Measurements from ENCODE around the gene USP6NL.
"Not testable (repeated sequence)": the region's sequence is repeated elsewhere in the genome, so short reads cannot be mapped to it uniquely, and the experiment has no call there.

The USP6NL gene

DNA sequence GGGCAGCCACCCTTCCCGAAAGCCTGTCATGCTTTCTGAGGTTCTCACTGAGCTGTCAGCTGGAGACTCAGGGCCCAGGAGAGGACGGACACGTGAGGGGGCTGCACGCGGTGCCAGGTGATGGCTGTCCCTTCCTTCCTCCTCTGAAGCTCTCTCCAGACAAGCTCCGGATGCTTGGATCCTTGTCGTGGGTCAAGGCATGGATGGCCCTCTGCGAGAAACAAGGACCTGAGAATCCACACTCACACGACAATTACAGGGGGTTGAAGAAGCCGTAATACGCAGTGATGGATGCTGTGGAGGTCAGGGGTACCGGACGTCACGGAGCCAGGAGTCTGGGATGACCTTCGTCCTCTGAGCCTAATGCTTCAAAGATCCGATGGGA is 170.3 kb downstream of the USP6NL start:
- DNase-seq, result no peak

DNA sequence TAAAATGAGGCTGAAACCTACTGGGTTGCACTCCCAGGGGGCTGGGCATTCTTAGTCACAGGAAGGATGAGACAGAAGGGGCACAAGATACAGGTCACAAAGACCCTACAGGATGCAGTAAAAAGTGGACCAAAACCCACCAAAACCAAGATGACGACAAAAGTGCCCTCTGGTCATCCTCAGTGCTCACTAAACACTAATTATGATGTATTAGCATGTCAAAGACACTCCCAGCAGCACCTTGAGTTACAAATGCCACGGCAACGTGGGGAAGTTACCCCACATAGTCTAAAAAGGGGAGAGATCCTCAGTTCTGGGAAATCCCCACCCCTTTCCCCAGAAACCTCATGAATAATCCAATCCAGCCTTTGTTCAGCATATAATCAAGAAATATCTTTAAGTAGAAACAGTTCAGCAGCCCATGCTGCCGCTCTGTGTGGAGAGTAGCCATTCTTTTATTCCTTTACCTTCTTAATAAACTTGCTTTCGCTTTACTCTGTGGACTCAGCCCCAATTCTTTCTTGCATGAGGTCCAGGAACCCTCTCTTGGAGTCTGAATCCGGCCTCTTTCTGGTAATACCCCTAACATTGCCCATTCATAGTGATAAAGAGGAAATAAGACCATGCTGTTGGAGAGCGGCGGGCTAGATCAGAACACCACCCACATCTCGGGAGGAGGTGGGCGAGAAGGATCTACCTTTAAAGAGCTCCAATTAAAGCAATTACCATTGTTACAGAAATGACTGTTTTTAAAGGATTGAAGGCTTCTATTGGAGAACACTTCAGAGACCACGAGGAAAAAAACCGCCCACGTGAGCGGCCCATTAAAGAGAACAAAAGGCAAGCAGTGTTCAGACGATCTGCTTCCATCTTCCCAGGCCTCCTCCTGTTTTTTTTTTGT is 170.9 kb downstream of the USP6NL start:
- DNase-seq, result no peak

DNA sequence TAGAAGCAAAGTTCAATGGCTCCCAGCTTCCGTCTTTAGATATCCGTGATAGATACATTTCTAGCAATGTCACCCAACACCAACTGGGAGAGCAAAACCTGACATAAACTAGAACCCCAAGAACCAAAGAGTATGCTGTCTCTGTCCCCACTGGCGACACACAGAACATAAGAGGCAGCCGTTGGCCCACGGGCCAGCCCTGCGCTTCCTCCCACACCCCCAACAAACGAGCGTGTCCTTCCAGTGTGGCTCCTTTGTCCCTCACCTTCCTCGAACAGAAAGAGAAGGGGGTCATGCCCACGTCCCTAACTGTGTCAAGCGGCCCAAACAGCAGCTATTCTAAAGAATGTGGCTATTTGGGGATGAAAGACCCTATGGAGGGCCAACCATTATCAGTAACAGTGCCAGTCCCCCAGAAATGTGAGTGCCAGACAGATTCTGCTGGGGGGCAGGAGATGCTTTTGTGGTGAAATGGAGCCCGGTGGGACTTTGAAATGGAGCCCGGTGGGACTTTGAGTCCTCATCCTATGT is 171.9 kb downstream of the USP6NL start:
- no peak for DNase-seq

DNA sequence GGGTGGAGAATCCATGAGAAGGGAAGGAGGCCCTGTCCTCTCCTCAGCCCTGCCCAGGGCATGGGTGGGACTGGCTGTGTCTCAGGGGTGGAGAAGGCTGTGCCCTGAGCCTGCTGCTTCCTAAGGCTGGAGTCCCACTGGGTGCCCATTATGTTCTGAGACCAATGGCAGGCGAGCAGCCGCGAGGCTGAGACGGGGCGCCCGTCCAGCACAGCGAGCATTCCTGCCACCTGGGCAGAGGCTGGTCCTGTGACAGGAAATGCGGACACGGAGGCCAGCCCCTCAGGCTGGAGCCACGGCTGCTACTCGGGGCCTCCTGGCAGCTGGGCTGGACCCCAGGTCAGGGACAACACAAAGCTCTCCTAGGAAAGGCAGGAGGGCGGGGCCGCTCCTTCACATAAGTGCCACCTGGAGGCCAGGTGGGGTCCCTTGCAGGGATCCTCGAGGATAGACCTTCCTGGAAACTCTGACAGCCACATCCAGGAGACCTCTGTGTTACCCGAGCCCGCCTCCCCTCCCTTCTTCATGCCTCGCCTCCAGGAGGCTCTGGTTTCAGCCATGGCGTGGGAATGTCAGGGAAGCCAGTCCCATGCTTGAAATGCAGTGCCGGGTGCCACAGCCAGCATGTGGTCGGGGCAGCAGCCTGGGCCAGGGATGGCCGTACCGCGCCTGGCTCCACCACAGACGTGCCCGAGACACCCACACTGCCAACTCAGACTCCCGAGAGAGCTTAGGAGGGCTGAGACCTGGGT is 173.9 kb downstream of the USP6NL start:
- DNase-seq, result no peak

GRCh38 chr10:11436445-11436844 is 175.0 kb downstream of the USP6NL start:
- DNase-seq, result not testable (repeated sequence)

DNA sequence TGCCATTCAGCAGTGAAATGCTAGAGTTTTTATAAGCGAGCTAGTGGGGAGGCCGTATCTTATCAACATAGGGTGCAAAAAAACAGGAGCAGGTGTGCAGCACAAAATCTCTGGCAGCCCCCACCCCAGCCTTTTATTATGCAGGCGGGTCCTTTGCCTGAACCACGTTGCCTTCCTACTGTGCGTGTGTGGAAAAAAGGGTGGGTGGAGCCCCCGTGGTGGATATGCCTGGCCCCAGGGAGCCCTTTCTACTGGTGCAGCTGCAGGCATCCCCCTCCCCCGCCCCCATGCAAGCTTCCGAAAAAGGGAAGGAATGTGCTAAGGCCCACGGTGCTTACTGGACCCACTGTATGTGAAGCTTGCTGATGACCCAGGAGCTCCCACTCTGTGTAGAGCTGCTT is 175.9 kb downstream of the USP6NL start:
- no peak for DNase-seq

DNA sequence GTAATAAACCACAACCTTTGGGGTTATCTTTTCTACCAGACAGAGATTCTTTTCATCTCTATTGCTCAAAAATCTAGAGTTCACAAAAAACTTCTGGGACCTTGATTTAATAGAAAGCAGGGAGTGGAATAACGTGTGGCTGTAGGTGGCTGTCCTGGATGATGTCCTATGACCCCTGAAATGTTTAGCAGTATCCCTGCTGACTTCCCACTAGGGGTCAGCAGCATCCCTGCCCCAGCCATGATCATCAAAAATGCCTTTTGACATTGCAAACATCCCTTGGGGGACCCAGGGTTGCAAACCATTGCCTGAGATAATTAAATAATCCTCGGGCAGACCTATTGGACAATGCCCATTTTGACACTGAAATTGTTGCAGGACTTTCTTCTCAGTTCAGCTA is 177.1 kb downstream of the USP6NL start:
- no peak for DNase-seq

- DNase-seq, result no peak
Observed at GRCh38 chr10:11433657-11434056, 177.8 kb downstream of the USP6NL start.

- DNase-seq, result no peak
Observed at GRCh38 chr10:11431216-11431555, 180.3 kb downstream of the USP6NL start.

DNA sequence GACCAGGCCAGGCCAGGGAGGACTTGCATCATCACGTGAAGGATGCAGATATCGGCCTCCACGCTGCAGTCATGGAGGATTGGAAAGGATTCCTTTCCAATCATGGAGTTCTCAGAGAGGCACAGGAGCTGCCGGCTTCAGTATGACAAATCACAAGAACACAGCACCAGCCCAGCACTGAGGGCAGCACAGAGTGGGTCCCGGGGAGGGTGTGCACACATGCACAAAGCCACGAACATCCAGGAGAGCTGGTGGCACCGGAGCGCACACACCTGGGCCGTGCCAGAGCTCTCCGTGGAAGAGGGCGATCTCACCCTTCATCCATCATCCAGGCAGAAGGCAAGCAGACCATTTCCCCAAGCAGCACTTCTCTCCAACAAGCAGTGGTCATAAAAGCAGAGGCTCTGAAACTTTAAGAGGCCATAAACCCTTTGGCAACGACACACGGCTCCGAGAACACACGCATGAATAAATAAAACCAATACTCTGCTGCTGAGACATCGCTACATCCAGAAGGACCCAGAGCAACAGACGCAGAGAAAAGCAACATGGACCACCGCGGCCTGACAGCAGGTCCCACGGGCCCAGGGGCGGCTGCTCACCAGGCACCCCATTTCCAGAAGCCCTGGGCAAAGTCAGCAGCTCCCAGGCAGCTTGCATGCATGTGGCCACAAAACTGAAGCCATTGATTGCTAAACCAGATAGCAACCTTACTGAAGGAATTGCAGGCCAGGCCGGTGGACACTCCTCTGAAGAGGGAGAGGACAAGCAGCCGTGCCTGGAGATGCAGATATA is 180.8 kb downstream of the USP6NL start:
- no peak for DNase-seq

GRCh38 chr10:11429439-11430052 is 181.9 kb downstream of the USP6NL start:
- no peak for DNase-seq

DNA sequence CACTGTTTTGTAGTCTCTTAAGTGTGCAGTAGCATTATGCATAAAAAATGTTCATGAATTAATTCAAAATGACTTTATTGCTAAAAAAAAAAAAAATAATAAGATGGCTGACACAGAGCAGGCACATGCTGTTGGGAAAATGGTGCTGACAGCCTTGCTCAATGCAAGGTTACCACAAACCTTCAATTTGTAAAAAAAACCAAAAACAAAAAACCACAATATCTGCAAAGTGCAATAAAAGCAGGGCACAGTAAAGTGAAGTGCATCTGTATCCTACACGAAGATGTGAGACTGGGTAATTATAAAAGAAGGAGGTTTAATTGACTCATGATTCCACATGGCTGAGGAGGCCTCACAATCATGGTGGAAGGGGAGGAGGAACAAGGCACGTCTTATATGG is 185.8 kb downstream of the USP6NL start:
- DNase-seq, result no peak

DNA sequence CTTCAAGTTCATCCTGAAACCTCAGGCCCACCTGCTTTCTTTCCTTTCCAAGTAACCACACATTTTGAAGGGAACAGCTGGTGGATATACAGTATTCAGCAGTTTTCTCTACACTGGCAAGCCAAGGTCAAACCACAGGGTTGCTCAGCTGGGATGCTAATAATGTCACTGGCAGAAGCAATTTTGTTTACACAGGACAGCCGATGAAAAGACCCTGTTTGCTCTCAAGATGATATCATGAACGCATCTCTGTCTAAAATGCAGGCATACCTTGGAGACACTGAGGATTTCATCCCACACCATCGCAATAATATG is 186.2 kb downstream of the USP6NL start:
- no peak for DNase-seq

DNA sequence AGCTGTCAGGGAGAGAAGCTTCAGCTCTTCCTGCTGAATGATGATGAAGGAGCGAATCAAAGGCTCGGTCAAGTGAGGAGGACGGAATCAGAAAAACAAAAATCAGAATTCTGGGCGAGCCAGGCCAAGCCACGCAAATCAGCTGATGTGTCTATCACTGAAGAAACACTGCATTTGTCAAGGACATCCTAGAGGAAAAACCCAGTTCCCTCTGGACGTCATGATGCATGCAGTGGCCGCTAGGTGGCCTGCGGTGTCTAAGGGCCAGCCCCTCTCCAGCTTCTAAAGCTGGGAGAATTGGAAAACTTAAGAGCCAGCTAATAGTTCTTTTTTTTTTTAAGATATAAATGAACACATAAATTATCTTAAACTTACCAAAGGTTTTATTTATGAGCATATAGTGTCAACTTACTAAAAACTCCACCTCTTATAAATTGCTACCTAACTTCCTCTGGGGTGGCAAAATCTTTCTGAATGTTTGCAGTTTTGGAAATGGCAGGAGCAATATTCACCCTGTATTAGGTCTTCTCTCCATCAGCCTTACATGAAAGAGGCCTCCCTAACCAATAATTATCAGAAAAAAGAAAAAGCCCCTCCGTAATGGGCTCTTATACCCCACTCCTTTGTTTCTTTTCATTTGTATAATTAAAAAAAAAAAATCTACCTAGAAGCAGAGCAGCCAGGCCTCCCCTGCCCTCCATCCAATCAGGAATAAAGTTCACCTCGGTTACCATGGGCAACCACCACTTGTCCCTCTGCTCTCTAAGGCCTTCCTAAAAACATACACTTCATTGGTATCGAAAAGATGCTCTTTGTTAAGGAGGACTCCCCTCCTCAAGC is 186.8 kb downstream of the USP6NL start:
- DNase-seq, result no peak

DNA sequence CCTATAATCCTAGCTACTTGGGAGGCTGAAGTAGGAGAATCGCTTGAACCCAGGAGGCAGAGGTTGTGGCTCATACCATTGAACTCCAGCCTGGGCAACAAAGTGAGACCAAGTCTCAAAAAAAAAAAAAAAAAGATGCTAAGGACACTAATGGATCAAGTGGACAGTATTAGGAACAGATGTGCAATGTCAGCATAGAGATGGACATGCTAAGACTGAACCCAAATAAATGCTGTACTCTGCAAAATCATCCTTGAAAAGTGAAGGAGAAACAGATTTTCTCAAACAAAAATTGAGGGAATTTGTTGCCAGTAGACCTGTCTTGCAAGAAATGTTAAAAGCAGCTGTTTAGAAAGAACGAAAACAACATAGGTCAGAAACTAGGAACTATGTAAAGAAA is 194.5 kb downstream of the USP6NL start:
- no peak for DNase-seq

DNA sequence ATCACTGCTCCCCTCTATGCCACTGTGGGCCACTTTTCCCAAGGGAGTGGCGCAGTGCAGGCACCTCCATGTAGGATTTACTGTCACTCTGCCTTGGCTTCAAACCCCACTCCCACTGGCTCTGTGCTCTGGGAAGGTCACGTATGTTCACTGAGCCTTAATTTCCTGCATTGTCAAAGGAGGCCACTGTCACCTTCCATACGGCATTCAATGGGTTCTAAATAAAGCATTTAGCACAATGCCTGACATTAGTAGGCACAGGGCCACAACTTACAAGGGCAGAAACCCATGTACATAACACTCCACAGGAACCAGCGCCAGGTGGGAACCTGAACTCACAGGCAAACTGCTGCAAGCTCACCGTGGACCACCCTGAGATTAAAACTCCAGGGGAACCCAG is 196.4 kb downstream of the USP6NL start:
- DNase-seq, result no peak

DNA sequence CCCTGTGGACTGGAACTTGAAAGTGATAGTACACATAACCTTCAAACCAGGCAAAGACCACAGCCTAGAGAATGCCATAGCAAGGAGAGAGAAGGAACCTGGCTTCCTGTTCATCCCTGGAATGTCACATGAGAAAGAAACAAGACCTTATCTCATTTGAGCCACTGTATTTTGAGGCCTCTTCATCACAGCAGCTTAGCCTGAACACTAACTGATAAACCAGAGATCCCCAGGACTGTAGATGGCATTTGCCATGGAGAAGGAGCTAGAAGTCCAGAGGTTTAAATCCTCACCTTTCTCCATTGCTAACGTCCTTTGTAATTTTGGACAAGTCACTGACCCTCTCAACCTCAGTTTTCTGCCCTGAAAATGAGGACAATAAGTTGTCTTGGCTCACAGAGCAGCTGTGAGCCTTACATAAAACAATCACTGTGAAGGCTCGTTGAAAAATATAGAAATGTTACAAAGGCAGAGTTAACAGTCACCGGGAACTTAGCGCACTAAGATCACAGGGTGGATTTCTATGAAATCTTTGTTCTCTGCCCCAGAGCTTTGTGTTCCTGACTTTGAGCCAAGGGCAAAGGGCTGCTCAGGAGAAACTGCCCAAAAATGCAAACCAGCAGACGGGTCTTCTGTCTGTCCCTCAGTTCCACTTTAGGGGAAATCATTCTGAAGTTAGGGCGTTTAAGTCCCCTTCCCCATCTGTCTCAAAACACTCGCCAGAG is 197.0 kb downstream of the USP6NL start:
- DNase-seq, result no peak

GRCh38 chr10:11411926-11412545 is 199.4 kb downstream of the USP6NL start:
- DNase-seq, result no peak

DNA sequence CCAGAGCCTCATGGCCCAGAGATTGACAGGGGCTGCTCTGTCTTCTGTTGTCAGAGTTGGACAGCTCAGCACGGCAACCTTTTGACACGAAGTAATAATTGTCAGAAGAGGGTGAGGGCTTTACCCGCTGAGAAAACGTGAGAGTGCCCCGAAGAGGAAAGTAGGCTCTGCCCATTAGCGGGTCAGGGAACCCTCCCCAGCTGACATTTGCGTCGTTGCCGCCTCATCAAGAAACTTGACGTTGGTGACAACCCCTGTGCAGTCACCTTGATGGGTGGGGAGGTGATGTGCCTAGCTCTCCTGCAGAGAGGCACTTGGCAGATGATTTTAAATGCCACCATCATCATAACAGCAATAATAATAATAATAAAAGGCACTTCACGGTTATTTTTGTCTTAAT is 202.1 kb downstream of the USP6NL start:
- DNase-seq, result no peak

- DNase-seq, result peak; percentile 23
Observed at GRCh38 chr10:11407939-11408338, 203.5 kb downstream of the USP6NL start.

DNA sequence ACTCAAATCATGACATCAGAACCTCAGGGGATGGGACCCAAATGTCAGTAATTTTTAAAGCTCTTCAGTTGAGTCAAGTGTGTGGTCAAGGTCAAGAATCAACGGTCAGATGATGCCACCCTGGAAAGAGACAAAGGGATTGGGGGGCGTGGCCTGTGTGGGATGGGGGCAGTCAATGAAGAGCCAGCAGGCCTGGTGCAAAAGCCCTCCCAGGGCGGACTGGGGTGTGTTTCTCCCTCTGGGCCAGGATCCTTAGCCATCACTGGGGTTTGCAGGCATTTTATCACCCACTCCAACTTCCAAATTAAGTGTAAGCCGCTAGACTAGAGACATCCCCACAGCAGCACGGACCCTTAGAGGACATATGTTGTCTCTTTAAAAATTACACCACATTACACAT is 204.7 kb downstream of the USP6NL start:
- DNase-seq, result no peak
